ENCODE measurements around the gene MAGIX.

DNA sequence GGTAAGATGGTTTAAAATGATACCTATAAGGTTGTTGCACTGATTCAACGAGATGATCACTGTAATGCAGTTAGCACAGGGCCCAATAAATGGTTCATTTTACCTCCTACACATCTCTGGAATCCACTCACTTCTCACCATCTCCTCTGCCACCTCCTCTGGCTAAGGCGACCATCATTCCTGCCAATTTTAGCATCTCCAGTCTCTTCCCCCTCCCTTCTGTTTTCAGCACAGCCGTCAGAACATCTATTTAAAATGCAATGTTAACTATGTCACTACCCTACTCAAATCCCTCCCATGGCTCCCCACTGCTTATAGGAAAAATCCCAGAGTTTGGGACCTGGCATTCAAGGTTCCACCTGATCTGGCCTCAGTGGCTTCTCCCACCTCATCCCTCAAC is 41.0 kb downstream of the MAGIX start:
- TF ChIP-seq, protein P1, sequence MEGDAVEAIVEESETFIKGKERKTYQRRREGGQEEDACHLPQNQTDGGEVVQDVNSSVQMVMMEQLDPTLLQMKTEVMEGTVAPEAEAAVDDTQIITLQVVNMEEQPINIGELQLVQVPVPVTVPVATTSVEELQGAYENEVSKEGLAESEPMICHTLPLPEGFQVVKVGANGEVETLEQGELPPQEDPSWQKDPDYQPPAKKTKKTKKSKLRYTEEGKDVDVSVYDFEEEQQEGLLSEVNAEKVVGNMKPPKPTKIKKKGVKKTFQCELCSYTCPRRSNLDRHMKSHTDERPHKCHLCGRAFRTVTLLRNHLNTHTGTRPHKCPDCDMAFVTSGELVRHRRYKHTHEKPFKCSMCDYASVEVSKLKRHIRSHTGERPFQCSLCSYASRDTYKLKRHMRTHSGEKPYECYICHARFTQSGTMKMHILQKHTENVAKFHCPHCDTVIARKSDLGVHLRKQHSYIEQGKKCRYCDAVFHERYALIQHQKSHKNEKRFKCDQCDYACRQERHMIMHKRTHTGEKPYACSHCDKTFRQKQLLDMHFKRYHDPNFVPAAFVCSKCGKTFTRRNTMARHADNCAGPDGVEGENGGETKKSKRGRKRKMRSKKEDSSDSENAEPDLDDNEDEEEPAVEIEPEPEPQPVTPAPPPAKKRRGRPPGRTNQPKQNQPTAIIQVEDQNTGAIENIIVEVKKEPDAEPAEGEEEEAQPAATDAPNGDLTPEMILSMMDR (IDR thresholded peaks at IDR 0.05), result no peak
- TF ChIP-seq, protein P2, sequence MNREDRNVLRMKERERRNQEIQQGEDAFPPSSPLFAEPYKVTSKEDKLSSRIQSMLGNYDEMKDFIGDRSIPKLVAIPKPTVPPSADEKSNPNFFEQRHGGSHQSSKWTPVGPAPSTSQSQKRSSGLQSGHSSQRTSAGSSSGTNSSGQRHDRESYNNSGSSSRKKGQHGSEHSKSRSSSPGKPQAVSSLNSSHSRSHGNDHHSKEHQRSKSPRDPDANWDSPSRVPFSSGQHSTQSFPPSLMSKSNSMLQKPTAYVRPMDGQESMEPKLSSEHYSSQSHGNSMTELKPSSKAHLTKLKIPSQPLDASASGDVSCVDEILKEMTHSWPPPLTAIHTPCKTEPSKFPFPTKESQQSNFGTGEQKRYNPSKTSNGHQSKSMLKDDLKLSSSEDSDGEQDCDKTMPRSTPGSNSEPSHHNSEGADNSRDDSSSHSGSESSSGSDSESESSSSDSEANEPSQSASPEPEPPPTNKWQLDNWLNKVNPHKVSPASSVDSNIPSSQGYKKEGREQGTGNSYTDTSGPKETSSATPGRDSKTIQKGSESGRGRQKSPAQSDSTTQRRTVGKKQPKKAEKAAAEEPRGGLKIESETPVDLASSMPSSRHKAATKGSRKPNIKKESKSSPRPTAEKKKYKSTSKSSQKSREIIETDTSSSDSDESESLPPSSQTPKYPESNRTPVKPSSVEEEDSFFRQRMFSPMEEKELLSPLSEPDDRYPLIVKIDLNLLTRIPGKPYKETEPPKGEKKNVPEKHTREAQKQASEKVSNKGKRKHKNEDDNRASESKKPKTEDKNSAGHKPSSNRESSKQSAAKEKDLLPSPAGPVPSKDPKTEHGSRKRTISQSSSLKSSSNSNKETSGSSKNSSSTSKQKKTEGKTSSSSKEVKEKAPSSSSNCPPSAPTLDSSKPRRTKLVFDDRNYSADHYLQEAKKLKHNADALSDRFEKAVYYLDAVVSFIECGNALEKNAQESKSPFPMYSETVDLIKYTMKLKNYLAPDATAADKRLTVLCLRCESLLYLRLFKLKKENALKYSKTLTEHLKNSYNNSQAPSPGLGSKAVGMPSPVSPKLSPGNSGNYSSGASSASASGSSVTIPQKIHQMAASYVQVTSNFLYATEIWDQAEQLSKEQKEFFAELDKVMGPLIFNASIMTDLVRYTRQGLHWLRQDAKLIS (CRISPR knock-in tag; IDR thresholded peaks at IDR 0.05; ENCODE audit: borderline replicate concordance), result no peak
- TF ChIP-seq ESRRA (CRISPR knock-in tag; IDR thresholded peaks at IDR 0.05; ENCODE audit: borderline replicate concordance) (no peak), TCF7 (CRISPR knock-in tag; IDR thresholded peaks at IDR 0.05; ENCODE audit: low read depth) (no peak), NFE2L1 (CRISPR knock-in tag; IDR thresholded peaks at IDR 0.05) (no peak), ETV6 (CRISPR knock-in tag; IDR thresholded peaks at IDR 0.05) (no peak), SP1 (CRISPR knock-in tag; conservative IDR thresholded peaks at IDR 0.05) (no peak), SOX15 (CRISPR knock-in tag; IDR thresholded peaks at IDR 0.05) (no peak)
- TF ChIP-seq, protein P3, sequence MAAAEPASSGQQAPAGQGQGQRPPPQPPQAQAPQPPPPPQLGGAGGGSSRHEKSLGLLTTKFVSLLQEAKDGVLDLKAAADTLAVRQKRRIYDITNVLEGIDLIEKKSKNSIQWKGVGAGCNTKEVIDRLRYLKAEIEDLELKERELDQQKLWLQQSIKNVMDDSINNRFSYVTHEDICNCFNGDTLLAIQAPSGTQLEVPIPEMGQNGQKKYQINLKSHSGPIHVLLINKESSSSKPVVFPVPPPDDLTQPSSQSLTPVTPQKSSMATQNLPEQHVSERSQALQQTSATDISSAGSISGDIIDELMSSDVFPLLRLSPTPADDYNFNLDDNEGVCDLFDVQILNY (CRISPR knock-in tag; IDR thresholded peaks at IDR 0.05), result no peak
- TF ChIP-seq, protein P4, sequence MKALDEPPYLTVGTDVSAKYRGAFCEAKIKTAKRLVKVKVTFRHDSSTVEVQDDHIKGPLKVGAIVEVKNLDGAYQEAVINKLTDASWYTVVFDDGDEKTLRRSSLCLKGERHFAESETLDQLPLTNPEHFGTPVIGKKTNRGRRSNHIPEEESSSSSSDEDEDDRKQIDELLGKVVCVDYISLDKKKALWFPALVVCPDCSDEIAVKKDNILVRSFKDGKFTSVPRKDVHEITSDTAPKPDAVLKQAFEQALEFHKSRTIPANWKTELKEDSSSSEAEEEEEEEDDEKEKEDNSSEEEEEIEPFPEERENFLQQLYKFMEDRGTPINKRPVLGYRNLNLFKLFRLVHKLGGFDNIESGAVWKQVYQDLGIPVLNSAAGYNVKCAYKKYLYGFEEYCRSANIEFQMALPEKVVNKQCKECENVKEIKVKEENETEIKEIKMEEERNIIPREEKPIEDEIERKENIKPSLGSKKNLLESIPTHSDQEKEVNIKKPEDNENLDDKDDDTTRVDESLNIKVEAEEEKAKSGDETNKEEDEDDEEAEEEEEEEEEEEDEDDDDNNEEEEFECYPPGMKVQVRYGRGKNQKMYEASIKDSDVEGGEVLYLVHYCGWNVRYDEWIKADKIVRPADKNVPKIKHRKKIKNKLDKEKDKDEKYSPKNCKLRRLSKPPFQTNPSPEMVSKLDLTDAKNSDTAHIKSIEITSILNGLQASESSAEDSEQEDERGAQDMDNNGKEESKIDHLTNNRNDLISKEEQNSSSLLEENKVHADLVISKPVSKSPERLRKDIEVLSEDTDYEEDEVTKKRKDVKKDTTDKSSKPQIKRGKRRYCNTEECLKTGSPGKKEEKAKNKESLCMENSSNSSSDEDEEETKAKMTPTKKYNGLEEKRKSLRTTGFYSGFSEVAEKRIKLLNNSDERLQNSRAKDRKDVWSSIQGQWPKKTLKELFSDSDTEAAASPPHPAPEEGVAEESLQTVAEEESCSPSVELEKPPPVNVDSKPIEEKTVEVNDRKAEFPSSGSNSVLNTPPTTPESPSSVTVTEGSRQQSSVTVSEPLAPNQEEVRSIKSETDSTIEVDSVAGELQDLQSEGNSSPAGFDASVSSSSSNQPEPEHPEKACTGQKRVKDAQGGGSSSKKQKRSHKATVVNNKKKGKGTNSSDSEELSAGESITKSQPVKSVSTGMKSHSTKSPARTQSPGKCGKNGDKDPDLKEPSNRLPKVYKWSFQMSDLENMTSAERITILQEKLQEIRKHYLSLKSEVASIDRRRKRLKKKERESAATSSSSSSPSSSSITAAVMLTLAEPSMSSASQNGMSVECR (CRISPR knock-in tag; IDR thresholded peaks at IDR 0.05; ENCODE audit: borderline replicate concordance), result no peak
